ENCODE measurements around the gene CADPS. TPM values are rescaled to one million over a fixed set of nuclear protein-coding genes. Genes with fewer than 3 reads are reported as not detected.

Gene CADPS
- polyA plus RNA-seq, 1 experiment: not detected

GRCh38 chr3:62724503-62724902 is 150.7 kb downstream of the CADPS start:
- DNase-seq (ENCODE audit: low read depth): no peak
- ChIA-PET POLR2A (no interaction called here), CTCF (no interaction called here)
- H3K36me3 ChIP-seq (ENCODE audit: control insufficient read depth, insufficient read depth, low read length): no peaks in the 10 kb centered on the region
- no peak overlapping the region for H3K4me3 ChIP-seq (ENCODE audit: low read depth, low read length)
- no peaks in the 10 kb centered on the region for H3K27me3 ChIP-seq (ENCODE audit: control insufficient read depth, insufficient read depth, low read length)
- TF ChIP-seq CTCF (IDR thresholded peaks at IDR 0.05; ENCODE audit: insufficient read depth, low read depth, low read length): no peak

- POLR2A ChIA-PET: no interaction called here
- DNase-seq (ENCODE audit: low read depth): no peak
- Histone ChIP-seq H3K36me3 (ENCODE audit: control insufficient read depth, insufficient read depth, low read length) (no peaks in the 10 kb centered on the region), H3K27me3 (ENCODE audit: control insufficient read depth, insufficient read depth, low read length) (no peaks in the 10 kb centered on the region), H3K4me3 (ENCODE audit: low read depth, low read length) (no peak overlapping the region)
- no peak for TF ChIP-seq CTCF (IDR thresholded peaks at IDR 0.05; ENCODE audit: insufficient read depth, low read depth, low read length)
- CTCF ChIA-PET: no interaction called here
These were observed 151.3 kb downstream of the CADPS start for GRCh38 chr3:62723914-62724217.

GRCh38 chr3:62723166-62723913 is 151.9 kb downstream of the CADPS start:
- H3K27me3 ChIP-seq (ENCODE audit: control insufficient read depth, insufficient read depth, low read length): no peaks in the 10 kb centered on the region
- DNase-seq (ENCODE audit: low read depth): no peak
- ChIA-PET POLR2A (no interaction called here), CTCF (no interaction called here)
- TF ChIP-seq CTCF (IDR thresholded peaks at IDR 0.05; ENCODE audit: insufficient read depth, low read depth, low read length): no peak
- H3K36me3 ChIP-seq (ENCODE audit: control insufficient read depth, insufficient read depth, low read length): no peaks in the 10 kb centered on the region
- H3K4me3 ChIP-seq (ENCODE audit: low read depth, low read length): no peak overlapping the region

GRCh38 chr3:62722344-62722743 is 152.9 kb downstream of the CADPS start:
- Histone ChIP-seq H3K4me3 (ENCODE audit: low read depth, low read length) (no peak overlapping the region), H3K27me3 (ENCODE audit: control insufficient read depth, insufficient read depth, low read length) (no peaks in the 10 kb centered on the region), H3K36me3 (ENCODE audit: control insufficient read depth, insufficient read depth, low read length) (no peaks in the 10 kb centered on the region)
- DNase-seq (ENCODE audit: low read depth): no peak
- POLR2A ChIA-PET: no interaction called here
- no peak for TF ChIP-seq CTCF (IDR thresholded peaks at IDR 0.05; ENCODE audit: insufficient read depth, low read depth, low read length)
- CTCF ChIA-PET: no interaction called here

- Histone ChIP-seq H3K4me3 (ENCODE audit: low read depth, low read length) (no peak overlapping the region), H3K27me3 (ENCODE audit: control insufficient read depth, insufficient read depth, low read length) (no peaks in the 10 kb centered on the region), H3K36me3 (ENCODE audit: control insufficient read depth, insufficient read depth, low read length) (no peaks in the 10 kb centered on the region)
- DNase-seq (ENCODE audit: low read depth): no peak
- no peak for TF ChIP-seq CTCF (IDR thresholded peaks at IDR 0.05; ENCODE audit: insufficient read depth, low read depth, low read length)
- POLR2A ChIA-PET: no interaction called here
- CTCF ChIA-PET: interaction anchor here (0.6 kb wide), 1 partner anchor 8 kb away, joined by 4 read pairs; no protein-coding TSS in a partner anchor
These were observed 156.5 kb downstream of the CADPS start for GRCh38 chr3:62718515-62719320.
